DMS153 (cell line): ENCODE data around the gene GNB1L.
A peak's percentile ranks its signal among the peaks of the same experiment; 100 is the strongest.

Experiments
- DNase-seq: peaks from one replicate; lab custom pipeline; 2025; lab: John Stamatoyannopoulos, UW

Gene GNB1L, protein sequence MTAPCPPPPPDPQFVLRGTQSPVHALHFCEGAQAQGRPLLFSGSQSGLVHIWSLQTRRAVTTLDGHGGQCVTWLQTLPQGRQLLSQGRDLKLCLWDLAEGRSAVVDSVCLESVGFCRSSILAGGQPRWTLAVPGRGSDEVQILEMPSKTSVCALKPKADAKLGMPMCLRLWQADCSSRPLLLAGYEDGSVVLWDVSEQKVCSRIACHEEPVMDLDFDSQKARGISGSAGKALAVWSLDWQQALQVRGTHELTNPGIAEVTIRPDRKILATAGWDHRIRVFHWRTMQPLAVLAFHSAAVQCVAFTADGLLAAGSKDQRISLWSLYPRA

DNA sequence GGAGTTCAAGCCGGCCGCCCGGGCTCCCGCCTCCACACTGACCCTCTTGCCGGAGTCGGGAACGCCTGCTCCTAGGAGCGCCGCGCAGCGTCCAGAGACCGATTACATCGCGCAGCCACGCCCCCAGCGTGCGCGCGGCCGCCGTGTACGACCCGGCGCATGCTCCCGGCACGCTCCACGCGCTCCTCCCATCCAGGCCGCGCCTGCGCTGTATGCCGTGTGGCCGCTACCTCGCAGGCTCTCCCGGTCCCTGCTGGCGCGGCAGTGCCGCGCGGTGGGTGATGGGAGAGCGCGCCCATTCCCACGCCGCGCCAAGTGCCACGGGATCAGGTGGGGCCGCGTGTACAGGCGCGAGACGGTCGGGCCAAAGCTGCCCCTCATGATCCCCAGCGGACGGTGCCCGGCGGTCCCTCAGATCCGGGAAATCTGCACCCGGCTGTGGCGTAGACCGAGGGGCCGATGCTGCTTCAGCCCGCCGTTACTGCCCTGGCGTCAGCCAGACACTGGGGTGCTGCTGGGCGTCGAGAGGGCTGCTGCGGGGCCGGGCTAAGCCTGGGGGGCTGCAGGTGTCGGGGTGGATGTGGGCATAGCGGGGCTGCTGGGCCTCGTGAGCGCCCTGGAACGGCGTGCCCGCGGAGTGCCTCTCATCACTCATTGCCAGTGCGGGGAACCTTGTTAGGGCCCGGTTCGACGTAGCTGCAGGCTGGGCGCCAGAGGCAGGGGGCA lies at the start of gene GNB1L, which contains the start of gene RTL10:
GNB1L (minus strand) TSS at position 97 of the 726 bp plus-strand sequence. CDS start 33,519 bp downstream, outside the sequence.
RTL10 (minus strand) TSS at position 97 of the 726 bp plus-strand sequence. CDS start 2,613 bp downstream, outside the sequence.
- DNase-seq = peak; percentile 93

DNA sequence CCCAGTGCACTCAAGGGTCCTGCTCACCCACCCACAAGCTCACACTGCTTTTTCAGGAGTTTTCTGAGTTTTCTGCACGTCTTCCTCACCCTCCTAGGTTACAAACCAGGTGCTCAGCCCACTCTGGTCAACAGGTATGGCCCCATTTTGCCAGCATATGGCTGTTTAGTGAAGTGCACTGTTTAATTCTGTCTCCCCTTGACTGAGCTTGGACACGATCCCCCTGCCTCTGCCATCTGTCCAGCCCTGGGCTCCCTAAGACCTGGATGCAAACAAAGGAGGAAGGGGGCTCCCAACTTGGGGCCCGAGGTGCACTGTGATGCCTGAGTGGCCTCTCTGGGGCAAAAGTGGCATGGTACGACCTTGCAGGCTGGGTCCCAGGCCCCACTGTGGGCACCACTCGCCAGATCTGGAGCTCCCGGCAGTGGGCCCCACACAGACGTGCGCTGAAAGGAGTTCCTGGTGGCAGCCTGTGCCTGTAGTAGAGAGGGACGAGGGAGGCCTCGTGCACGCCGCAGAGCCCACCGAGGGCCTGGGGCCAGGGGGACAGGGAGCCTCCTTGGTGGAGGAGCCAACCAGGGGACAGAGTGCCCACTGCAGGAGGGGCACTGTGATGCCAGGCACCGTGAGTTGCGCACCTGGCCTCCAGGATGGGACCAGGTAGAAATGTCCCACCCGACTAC lies 49.6 kb upstream of the GNB1L start:
- DNase-seq = no peak

DNA sequence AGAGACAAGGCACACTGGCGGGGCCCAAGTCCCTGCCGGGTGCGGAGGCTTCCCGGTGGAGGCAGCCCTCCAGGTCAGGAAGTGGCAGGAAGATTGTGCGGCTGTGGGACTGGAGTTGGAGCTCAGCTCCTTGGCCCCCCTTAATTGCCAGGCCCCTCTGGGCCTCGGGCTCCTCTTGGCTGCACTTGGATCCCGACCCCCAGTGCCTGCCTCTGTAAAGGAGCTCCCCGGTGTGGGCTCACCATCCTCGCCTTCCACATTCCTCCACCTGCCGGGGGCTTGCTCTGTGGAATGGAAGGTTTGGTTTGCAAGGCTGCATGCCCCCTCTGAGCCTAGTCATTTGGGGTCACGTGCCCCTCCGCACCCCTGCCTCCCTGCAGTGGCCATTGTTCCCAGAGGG lies 48.8 kb upstream of the GNB1L start:
- no peak for DNase-seq

DNA sequence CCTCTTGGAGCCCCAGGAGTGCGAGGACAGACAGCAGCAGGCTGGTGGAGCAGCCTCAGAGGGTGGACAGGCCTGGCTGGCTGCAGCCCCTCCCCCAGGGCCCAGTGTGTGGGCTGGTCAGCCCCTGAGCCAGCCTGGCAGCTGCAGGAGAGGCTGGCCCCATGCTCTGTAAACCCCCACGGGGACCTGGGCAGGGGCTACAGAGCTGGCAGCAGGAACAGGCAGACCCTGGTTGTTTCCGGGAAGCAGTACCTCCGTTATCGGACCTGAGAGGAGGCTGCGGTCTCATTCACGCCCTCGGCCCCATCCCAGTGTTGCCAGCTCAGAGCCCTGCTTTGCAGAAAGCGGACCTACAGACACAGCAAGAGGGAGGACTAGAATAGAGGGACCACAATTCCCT lies 48.4 kb upstream of the GNB1L start:
- no peak for DNase-seq

DNA sequence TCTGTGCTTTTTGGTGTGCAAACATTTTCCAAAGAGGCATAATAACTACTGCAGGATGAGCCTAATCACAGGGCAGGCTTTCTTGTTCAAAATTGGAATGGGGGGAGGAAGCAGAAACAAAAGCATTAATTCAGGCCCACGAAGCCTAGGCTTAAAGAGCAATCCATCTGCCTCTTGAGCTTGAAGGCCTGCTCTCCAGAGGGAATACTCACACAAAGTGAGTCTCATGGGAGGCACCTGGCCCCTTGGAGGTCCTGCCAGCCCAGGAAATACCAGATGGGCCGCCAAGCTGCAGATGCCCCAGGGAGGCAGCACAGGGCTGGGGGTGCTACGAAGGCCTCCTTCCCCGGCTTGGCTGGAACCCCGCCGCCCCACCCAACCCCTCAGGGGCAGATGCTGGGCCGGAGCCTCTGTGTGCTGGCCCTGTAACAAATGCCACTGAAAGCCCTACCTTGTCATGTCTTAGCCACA lies 47.6 kb upstream of the GNB1L start:
- peak; percentile 84 for DNase-seq

DNA sequence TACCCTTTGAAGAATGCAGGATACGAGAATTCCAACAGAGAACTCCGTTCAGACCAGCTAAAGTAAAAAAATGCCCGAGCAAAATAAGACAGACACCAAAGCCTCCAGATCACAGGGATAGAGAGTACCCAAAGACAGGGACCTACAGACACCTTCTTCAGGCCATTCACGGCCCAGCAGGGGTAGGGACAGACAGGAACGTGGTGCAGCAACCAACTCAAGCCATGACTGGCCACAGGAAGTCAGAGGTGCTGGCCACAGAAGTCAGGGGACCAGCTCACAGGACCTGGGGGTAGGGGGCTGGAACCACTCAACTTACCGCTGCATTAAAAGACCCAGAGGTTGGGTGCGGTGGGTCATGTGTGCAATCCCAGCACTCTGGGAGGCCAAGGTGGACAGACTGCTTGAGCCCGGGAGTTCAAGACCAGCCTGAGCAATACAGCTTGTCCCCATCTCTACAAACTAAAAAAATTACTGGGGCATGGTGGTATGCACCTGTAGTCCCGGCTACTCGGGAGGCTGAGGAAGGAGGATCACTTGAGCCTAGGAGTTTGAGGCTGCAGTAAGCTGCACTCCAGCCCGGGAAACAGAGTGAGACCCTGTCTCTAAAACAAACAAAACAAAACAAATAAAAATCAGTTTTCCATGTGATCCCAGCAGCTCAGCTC lies 47.0 kb upstream of the GNB1L start:
- no peak for DNase-seq

DNA sequence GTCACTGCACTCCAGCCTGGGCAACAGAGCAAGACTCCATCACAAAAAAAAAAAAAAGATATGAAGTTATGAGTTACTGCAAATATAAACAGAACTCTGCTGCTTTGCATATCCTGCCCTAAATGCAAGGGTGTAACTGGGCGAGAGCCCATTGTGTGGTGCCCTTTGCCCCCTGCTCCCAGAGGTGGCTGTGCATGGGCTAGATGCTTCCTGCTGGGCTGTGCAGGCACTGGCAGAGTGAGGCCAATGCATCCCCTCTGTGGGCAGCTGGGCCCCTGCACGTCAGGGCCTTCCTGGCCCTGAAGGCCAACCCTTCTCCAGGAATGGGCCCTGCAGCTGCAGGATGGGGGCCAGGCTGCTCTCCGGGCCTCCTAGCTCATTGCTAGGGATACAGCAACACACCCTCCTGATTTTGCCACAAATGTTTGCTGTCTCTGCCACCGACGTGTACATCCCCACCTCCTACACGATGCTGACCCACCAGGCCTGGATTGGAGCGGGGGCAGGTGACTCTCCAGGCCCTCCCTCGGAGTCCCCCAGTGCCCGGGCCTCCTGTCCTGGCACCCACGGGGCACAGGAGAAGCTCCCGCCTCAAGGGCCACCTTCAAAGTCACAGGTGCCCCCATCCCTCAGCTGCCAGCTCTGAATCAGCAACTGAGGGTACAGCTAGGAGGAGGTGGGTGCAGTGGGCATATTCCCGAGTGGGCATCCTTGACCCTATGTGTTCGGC lies 46.2 kb upstream of the GNB1L start:
- no peak for DNase-seq

DNA sequence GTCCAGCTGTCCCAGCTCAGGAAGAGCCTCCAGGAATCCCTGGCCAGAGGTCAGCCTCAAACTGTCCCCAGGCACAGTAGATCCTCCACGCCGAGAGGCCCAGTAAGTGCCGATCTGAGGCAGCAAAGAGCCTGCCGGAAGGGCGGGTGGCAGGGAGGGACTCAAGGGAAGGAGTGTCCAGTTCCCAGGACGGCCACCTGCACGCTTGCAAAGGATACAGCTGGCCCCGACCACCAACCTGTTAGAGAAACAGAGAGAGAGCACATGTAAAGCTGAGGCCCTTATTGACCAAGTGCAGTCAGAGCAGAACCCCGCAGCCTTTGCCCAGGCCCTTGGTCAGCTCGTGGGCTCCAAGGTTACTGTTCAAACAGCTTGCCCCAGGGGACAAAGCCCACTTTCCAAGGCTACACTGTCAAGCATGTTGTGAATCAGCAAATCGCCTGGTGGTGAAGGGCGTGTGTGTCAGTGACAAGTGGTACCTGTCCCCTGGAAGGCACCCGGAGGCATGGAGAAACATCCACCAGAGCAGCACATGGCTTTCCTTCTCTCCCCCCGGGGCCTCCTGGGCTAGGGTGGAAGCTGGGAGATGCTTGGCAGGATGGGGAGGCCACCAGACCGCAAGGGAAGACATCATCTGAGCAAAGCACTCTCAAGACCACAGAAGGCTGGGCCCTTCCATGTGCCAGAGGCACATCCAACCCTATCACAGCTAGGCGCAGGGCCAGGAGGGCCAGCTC lies 44.3 kb upstream of the GNB1L start:
- no peak for DNase-seq

DNA sequence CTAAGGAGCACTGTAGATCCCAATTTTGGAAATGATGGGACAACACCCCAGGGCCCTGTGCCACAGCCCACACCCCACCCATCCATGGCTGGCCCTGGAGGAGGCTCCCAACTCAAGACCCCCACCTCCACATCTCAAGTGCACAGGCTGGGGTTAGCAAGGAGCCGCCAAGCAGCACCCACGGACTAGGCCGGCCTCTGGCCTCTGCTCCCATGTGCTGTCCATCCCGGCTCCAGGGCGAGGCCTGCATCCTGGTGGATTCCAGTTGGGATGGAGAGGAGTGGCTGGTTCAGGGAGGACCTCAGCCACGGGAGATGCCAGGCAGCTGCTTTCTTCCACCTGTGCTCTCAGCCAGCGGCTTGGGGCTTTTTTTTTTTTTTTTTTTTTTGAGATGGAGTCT lies 43.5 kb upstream of the GNB1L start:
- DNase-seq = no peak

DNA sequence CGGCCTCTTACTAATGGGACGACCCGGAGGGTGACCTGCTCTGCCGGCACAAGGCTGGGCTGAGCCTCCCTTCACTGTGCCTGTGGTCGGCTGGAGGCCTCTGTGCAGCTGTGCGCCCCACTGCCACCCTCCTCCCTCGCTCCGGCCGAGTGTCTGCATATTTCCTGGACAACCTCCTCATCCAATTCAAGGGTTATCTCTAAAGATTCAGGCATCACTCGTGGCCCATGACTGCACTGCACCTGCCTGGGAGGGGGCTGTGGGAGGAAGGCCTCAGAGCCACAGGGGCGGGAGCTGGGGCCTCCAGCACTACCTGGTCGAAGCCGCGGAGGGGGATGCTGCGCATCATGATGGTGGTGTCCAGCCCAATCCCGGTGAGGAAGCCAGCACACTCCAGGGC lies 43.1 kb upstream of the GNB1L start:
- DNase-seq = no peak

DNA sequence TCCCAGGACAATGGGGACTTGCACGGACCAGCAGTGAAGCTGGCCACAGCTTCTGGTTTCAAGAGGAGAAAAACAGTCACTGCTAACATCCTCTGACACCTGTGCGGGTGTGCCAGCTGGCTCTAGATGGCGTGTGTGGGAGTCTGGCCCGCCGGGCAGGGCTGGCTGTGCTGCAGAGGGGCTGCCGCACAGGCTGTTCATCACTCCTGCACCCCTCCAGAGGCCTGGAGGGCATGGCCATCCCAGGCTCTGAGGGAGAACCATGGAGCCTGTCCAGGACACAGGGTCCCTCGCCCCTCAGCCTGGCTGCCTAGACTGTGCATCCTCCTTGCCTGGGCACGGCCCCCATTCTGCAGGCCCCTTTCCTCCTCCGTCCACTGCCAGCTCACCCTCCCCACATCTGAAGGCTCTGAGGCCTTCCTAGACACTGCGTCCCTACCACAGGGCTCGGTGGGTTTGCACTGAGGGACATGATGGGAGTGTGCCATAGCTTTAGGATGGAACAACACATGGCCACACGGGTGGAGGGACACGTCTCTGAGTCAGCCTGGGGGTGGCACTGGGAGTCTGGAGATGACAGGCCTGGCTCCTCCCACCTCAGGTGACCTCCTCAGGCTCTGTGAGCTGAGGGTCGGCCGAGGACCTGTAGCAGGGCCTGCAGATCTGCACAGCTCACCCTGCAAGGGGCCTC lies 42.1 kb upstream of the GNB1L start:
- DNase-seq = no peak

DNA sequence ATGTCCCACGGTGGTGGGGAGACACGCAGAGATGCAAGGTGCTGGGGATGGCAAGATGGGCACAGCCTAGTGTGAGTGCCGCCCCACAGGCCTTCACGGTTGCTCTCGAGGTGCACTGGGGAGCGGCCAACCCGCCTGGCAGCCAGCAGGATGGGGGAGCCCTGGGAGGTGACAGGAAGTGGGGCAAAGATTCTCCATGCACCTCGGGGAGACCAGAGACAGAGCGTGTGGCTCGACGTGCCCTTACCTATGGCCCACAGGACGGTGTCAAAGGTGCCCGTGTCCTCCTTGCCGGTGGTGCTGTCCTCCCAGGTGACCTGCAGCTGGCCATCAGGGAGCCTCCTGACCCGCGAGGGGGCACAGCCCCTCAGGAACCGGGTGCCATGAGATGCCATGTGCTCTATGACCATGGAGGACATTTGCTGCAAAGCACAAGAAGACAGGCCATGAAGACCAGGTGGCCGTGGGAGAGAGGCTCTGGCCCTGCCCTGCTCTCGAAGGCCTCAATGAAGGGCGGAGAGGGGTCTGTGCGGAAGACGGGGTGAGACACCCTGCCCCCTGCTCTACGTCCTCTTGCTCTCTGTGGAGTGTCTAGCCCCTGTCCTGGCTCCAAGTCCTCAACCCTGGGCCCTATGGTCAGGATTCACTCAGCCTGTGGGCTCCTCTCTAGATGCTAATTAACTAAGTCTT lies 40.6 kb upstream of the GNB1L start:
- no peak for DNase-seq

DNA sequence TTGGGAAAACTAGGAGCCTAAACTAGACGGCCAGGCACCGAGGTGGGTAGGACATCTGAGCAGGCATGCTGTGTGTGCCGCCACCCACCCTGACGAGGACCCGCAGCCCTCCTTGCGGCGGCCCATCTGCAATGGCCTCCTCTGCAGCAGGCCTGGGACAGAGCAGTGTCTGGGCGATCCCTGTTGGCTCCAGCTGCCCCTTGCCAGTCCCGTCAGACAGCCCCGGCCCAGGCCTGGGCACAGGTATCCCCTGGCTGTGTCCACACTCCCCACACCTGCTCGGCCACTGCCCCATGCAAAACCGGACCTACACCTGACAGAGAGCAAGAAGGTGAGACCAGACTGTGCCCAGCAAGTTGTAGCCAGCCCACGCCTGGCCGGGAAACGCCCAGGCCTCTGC lies 38.7 kb upstream of the GNB1L start:
- no peak for DNase-seq

DNA sequence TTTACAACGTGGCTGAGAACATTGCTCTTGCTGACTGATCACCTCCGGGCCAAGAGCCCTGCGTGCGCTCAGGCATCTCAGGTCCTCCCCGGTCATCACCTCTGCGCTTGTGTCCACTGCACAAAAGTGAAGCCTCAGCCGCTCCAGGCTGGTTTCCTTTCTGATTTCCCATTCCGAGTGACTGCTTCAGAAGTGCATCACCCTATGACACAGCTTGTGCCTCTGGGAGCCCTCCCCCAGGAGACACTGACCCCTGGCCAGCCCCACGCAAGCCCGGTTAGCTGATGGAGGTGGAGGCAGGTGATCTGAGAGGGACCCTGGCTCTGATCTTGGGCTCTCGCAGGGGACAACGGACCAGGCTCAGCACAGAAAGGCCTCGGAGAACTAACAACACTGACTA lies 38.3 kb upstream of the GNB1L start:
- no peak for DNase-seq

DNA sequence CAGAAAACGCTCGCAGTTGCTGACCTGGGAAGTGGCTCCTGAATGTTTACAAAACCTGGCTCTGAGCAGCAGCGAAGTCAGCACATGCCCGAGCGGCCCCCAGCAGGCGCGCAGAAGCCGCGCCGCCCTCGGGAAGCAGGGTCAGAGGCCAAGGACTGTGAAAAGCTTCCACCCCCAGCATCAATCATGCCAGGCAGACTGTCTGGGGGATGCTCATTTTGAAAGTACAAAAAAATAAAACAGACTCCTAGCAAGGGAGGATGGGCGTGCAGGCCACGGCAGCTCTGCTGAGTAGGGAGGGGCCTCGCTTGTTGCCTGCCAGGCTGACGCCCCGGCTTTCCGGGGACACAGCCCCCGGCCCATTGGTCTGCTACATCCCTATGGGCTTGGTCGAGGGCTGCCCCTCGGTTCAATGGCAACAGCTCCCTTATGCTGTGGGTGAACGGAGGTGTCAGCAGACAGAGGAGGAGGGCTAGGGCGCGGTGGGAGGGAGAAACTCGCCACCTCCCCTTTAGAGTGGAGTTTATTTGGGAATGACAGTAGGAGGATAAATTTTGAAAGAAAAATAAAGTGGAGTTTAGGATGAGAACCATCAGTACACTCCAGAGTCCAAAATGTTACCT lies 37.7 kb upstream of the GNB1L start:
- no peak for DNase-seq

DNA sequence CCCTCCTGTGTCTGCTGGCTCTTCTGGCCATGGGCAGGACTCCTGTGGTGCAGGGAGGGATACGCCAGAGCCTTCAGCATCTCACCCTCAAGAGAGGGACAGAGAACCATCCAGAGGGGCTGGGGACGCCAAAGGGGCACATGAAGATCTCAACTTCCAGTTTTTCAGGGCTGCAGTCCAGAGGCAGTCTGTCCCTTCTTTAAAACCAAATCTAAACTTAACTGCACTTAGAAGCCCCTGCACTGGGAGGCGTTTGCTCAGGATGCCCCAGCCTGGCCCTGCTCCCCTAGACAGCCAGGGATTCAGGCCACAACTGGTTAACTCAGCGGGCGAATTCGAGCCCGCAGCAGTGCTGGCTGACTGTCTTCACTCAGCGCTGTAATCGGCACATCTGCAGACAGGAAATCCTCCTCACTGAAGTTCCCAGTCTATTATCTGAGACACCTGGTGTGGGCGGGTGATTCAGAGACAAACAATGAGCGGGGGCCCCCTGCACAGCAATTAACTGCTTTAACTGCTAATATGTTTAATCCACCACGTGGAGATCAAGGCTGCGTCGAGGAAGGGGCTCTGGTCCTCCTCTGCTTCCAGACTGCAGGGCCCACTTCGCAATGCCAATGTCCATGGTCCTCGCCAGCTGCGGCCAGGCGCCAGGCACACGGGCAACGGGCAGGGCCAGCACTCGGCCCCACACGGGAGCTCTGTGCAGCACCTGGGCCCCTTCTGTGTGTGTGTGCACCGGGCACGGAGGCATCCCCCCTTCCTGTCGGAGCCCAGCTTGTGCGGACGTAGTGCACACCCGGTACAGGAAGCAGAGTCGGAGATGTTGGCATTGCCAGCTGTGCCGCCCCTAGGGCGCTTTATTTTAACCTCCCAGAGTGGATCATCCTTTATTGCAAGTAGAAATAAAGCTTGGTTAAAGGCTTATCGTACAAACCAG lies 36.9 kb upstream of the GNB1L start:
- DNase-seq = peak; percentile 57

DNA sequence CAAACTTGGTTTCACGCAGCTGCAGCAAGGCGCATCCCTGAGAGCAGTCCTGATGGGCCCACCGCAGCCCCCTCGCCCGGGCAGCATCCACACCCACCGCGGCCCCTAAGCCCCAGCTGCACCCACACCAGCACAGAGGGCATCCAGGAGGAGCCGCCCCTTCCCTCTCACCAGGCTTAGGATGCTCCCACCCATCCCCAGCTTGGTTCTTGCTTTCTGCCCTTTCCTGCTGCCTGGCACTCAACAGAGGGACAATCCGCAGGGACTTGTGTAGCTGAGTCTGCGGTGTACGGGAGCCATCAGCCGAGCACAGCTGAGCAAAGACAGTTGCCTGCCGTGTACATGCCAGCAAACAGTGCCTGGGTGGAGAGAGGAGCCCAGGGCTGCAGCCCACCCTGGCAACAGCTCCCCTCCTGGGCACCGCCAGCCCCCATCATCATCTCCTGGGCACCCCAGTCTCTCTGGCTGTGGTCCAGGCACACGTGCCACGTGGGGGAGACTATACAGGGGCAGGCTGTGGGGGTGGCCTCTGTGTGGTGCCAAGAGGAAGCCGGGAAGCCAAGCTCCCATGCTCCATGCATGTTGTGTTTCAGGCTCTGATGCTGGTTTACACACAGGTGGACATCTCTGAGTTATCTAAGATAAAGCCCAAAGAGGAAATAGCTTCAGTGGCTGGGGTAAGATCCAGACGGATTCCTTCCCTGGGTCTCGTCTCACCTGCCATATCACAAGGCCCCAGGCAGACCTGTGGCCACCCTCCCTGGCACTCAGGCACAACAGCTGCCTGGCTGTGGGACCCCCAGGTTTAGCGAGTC lies 36.0 kb upstream of the GNB1L start:
- DNase-seq = no peak
